RWPE2 (cell line): ENCODE measurements around the gene ESYT3.
A peak's percentile ranks its signal among the peaks of the same experiment; 100 is the strongest.

ENCODE experiments used
- ATAC-seq: fragments of 200-7000 bp; cut with Tn5 transposase; 3 replicates; pipeline ENCODE4 v1.9.1; 2021; ENCODE audit warnings: low read depth
- DNase-seq: peaks from one replicate; pipeline ENCODE4 v3.0.0-alpha.2; 2020; ENCODE audit warnings: low spot score
- H3K27ac ChIP-seq: fragments of 450-650 bp; 2 replicates; pipeline ENCODE4 v1.5.1; 2017; ENCODE audit warnings: mild to moderate bottlenecking; ENCODE audit not compliant: poor library complexity, severe bottlenecking
- H3K27me3 ChIP-seq: fragments of 250-450 bp; sonication (Bioruptor Pico); 2 replicates; pipeline ENCODE4 v1.5.1; 2021; ENCODE audit warnings: mild to moderate bottlenecking, moderate library complexity; ENCODE audit not compliant: insufficient read depth, poor library complexity, severe bottlenecking
- H3K36me3 ChIP-seq: fragments of 250-450 bp; sonication (Bioruptor Pico); 2 replicates; pipeline ENCODE4 v1.5.1; 2020; ENCODE audit warnings: low read depth, mild to moderate bottlenecking, moderate library complexity
- H3K4me1 ChIP-seq: fragments of 250-450 bp; sonication (Bioruptor Pico); 2 replicates; pipeline ENCODE4 v1.5.1; 2021; ENCODE audit warnings: mild to moderate bottlenecking, moderate library complexity; ENCODE audit not compliant: insufficient read depth, poor library complexity, severe bottlenecking
- H3K4me3 ChIP-seq: fragments of 250-450 bp; sonication (Bioruptor Pico); 2 replicates; pipeline ENCODE4 v1.5.1; 2021; ENCODE audit warnings: mild to moderate bottlenecking, moderate library complexity; ENCODE audit not compliant: severe bottlenecking
- H3K9me3 ChIP-seq: fragments of 250-450 bp; sonication (Bioruptor Pico); 2 replicates; pipeline ENCODE4 v1.5.1; 2021; ENCODE audit warnings: mild to moderate bottlenecking, moderate library complexity; ENCODE audit not compliant: severe bottlenecking
- CTCF ChIP-seq: fragments of 450-650 bp; IDR thresholded peaks from one replicate; pipeline ENCODE4 v1.5.1; 2017; ENCODE audit warnings: mild to moderate bottlenecking, moderate library complexity; ENCODE audit not compliant: poor library complexity, severe bottlenecking

Gene ESYT3

GRCh38 chr3:138394156-138394555 is 40.3 kb upstream of the ESYT3 start:
- Histone ChIP-seq H3K4me3 (no peak overlapping the region), H3K36me3 (no peaks in the 10 kb centered on the region), H3K4me1 (peaks cover 13% of the 10 kb centered on the region), H3K9me3 (no peaks in the 10 kb centered on the region), H3K27ac (no peak overlapping the region), H3K27me3 (no peaks in the 10 kb centered on the region)
- no peak for ATAC-seq
- no peak for TF ChIP-seq CTCF
- no peak for DNase-seq

- Histone ChIP-seq H3K9me3 (no peaks in the 10 kb centered on the region), H3K27me3 (no peaks in the 10 kb centered on the region), H3K36me3 (no peaks in the 10 kb centered on the region), H3K4me3 (no peak overlapping the region), H3K27ac (no peak overlapping the region), H3K4me1 (peaks cover 13% of the 10 kb centered on the region)
- no peak for ATAC-seq
- no peak for TF ChIP-seq CTCF
- DNase-seq: no peak
Measured at GRCh38 chr3:138394686-138395085, 39.7 kb upstream of the ESYT3 start.

GRCh38 chr3:138395865-138396751 is 38.3 kb upstream of the ESYT3 start:
- H3K9me3 ChIP-seq: no peaks in the 10 kb centered on the region
- H3K27me3 ChIP-seq: no peaks in the 10 kb centered on the region
- no peak for TF ChIP-seq CTCF
- H3K27ac ChIP-seq: no peak overlapping the region
- H3K4me3 ChIP-seq: no peak overlapping the region
- H3K36me3 ChIP-seq: no peaks in the 10 kb centered on the region
- peaks cover under 1% of the 10 kb centered on the region for H3K4me1 ChIP-seq
- DNase-seq: no peak
- no peak for ATAC-seq

- no peaks in the 10 kb centered on the region for H3K4me1 ChIP-seq
- DNase-seq (no peak), ATAC-seq (no peak)
- TF ChIP-seq CTCF: no peak
- no peaks in the 10 kb centered on the region for H3K36me3 ChIP-seq
- no peaks in the 10 kb centered on the region for H3K9me3 ChIP-seq
- no peak overlapping the region for H3K27ac ChIP-seq
- H3K27me3 ChIP-seq: no peaks in the 10 kb centered on the region
- H3K4me3 ChIP-seq: no peak overlapping the region
Measured at GRCh38 chr3:138396752-138397410, 37.5 kb upstream of the ESYT3 start.

GRCh38 chr3:138397983-138398382 is 36.4 kb upstream of the ESYT3 start:
- Histone ChIP-seq H3K27ac (no peak overlapping the region), H3K27me3 (no peaks in the 10 kb centered on the region), H3K4me1 (no peaks in the 10 kb centered on the region), H3K4me3 (no peak overlapping the region), H3K9me3 (no peaks in the 10 kb centered on the region), H3K36me3 (no peaks in the 10 kb centered on the region)
- ATAC-seq (no peak), DNase-seq (no peak)
- peak; percentile 43 for TF ChIP-seq CTCF
